ENCODE measurements around the gene MCU.

The MCU gene

GRCh38 chr10:72658696-72659400, 33.1 kb upstream of the MCU start:
- no peak overlapping the region for H3K4me3 ChIP-seq (IDR thresholded peaks at IDR 0.05; ENCODE audit: insufficient read depth, low read depth, low read length)
- H3K79me2 ChIP-seq (ENCODE audit: insufficient read depth, low read depth), result no peaks in the 10 kb centered on the region
- H3K27me3 ChIP-seq (ENCODE audit: insufficient read depth, low read depth), result no peaks in the 10 kb centered on the region
- no peak overlapping the region for H3K27ac ChIP-seq
- no peak overlapping the region for H2AFZ ChIP-seq (ENCODE audit: low read depth)
- no peak overlapping the region for H3K4me2 ChIP-seq
- TF ChIP-seq, protein P1, sequence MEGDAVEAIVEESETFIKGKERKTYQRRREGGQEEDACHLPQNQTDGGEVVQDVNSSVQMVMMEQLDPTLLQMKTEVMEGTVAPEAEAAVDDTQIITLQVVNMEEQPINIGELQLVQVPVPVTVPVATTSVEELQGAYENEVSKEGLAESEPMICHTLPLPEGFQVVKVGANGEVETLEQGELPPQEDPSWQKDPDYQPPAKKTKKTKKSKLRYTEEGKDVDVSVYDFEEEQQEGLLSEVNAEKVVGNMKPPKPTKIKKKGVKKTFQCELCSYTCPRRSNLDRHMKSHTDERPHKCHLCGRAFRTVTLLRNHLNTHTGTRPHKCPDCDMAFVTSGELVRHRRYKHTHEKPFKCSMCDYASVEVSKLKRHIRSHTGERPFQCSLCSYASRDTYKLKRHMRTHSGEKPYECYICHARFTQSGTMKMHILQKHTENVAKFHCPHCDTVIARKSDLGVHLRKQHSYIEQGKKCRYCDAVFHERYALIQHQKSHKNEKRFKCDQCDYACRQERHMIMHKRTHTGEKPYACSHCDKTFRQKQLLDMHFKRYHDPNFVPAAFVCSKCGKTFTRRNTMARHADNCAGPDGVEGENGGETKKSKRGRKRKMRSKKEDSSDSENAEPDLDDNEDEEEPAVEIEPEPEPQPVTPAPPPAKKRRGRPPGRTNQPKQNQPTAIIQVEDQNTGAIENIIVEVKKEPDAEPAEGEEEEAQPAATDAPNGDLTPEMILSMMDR (conservative IDR thresholded peaks at IDR 0.05; ENCODE audit: low read depth, low read length), result no peak
- H4K20me1 ChIP-seq (ENCODE audit: insufficient read depth), result no peaks in the 10 kb centered on the region
- no peaks in the 10 kb centered on the region for H3K36me3 ChIP-seq (ENCODE audit: insufficient read depth)
- no peaks in the 10 kb centered on the region for H3K4me1 ChIP-seq (ENCODE audit: low read depth, poor library complexity, severe bottlenecking)
- no peak overlapping the region for H3K9ac ChIP-seq

GRCh38 chr10:72659694-72660093, 32.2 kb upstream of the MCU start:
- H3K27me3 ChIP-seq (ENCODE audit: insufficient read depth, low read depth), result no peaks in the 10 kb centered on the region
- no peaks in the 10 kb centered on the region for H3K4me1 ChIP-seq (ENCODE audit: low read depth, poor library complexity, severe bottlenecking)
- TF ChIP-seq, protein P1 (conservative IDR thresholded peaks at IDR 0.05; ENCODE audit: low read depth, low read length), result no peak
- H4K20me1 ChIP-seq (ENCODE audit: insufficient read depth), result no peaks in the 10 kb centered on the region
- H3K27ac ChIP-seq, result no peak overlapping the region
- H2AFZ ChIP-seq (ENCODE audit: low read depth), result no peak overlapping the region
- H3K4me2 ChIP-seq, result no peak overlapping the region
- no peaks in the 10 kb centered on the region for H3K36me3 ChIP-seq (ENCODE audit: insufficient read depth)
- no peak overlapping the region for H3K4me3 ChIP-seq (IDR thresholded peaks at IDR 0.05; ENCODE audit: insufficient read depth, low read depth, low read length)
- H3K79me2 ChIP-seq (ENCODE audit: insufficient read depth, low read depth), result no peaks in the 10 kb centered on the region
- H3K9ac ChIP-seq, result no peak overlapping the region

DNA sequence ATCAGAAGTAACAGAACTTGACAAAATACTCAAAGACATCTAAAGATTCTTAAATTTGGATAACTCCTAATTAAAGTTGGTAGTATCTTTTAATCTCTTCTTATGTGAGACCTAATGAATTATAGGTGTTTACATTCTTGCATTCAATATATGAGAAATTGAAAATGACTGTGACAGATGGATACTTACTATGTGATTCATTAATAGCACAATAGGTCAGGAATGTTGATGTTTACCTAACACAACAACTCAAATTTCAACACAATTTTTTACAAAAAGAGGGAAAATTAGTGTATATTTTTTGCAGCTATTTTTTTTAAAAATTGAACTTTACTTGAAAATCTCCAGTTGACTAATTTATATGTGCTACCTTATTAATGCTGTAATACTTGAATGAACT, 31.7 kb upstream of the MCU start:
- Histone ChIP-seq H4K20me1 (ENCODE audit: insufficient read depth) (no peaks in the 10 kb centered on the region), H2AFZ (ENCODE audit: low read depth) (no peak overlapping the region), H3K27me3 (ENCODE audit: insufficient read depth, low read depth) (no peaks in the 10 kb centered on the region), H3K4me3 (IDR thresholded peaks at IDR 0.05; ENCODE audit: insufficient read depth, low read depth, low read length) (no peak overlapping the region), H3K79me2 (ENCODE audit: insufficient read depth, low read depth) (no peaks in the 10 kb centered on the region), H3K9ac (no peak overlapping the region), H3K4me2 (no peak overlapping the region), H3K27ac (no peak overlapping the region), H3K4me1 (ENCODE audit: low read depth, poor library complexity, severe bottlenecking) (no peaks in the 10 kb centered on the region), H3K36me3 (ENCODE audit: insufficient read depth) (no peaks in the 10 kb centered on the region)
- TF ChIP-seq, protein P1 (conservative IDR thresholded peaks at IDR 0.05; ENCODE audit: low read depth, low read length), result no peak

GRCh38 chr10:72661431-72661830, 30.5 kb upstream of the MCU start:
- H3K9ac ChIP-seq, result no peak overlapping the region
- H3K36me3 ChIP-seq (ENCODE audit: insufficient read depth), result no peaks in the 10 kb centered on the region
- no peak overlapping the region for H3K4me3 ChIP-seq (IDR thresholded peaks at IDR 0.05; ENCODE audit: insufficient read depth, low read depth, low read length)
- no peaks in the 10 kb centered on the region for H4K20me1 ChIP-seq (ENCODE audit: insufficient read depth)
- no peaks in the 10 kb centered on the region for H3K27me3 ChIP-seq (ENCODE audit: insufficient read depth, low read depth)
- TF ChIP-seq, protein P1 (conservative IDR thresholded peaks at IDR 0.05; ENCODE audit: low read depth, low read length), result no peak
- no peaks in the 10 kb centered on the region for H3K79me2 ChIP-seq (ENCODE audit: insufficient read depth, low read depth)
- no peak overlapping the region for H3K4me2 ChIP-seq
- H2AFZ ChIP-seq (ENCODE audit: low read depth), result no peak overlapping the region
- H3K4me1 ChIP-seq (ENCODE audit: low read depth, poor library complexity, severe bottlenecking), result no peaks in the 10 kb centered on the region
- no peak overlapping the region for H3K27ac ChIP-seq

Data from KMS-11 (cell line).